HG03378 (cell line): ENCODE measurements around the gene OR52I2.

ENCODE experiments used
- ATAC-seq: cut with Tn5 transposase; IDR thresholded peaks from one replicate; pipeline ENCODE4 v1.9.1; 2021; ENCODE audit warnings: mild to moderate bottlenecking, moderate library complexity; ENCODE audit not compliant: unreplicated experiment

Gene OR52I2

GRCh38 chr11:4607781-4608666 lies 26.5 kb downstream of the OR52I2 start, which contains the start of gene TRIM68:
TSS of gene TRIM68 (minus strand) at chr11:4608231. CDS start at chr11:4605504, 2,727 bp downstream.
- peak; percentile 96 for ATAC-seq

- ATAC-seq = no peak
Observed at GRCh38 chr11:4610258-4610935, 28.9 kb downstream of the OR52I2 start.

GRCh38 chr11:4611986-4612385 lies 30.4 kb downstream of the OR52I2 start:
- ATAC-seq = no peak

- no peak for ATAC-seq
Observed at GRCh38 chr11:4615856-4616444, 34.4 kb downstream of the OR52I2 start.

GRCh38 chr11:4619514-4619913 lies 38.0 kb downstream of the OR52I2 start:
- no peak for ATAC-seq

- ATAC-seq = peak; percentile 56
Observed at GRCh38 chr11:4626207-4627099, 44.9 kb downstream of the OR52I2 start.

- no peak for ATAC-seq
Observed at GRCh38 chr11:4636136-4636535, 54.6 kb downstream of the OR52I2 start.

- ATAC-seq = peak; percentile 82
Observed at GRCh38 chr11:4636962-4637661, 55.6 kb downstream of the OR52I2 start, which contains the start of gene OR51D1. TSS of gene OR51D1 (plus strand) at chr11:4637477. CDS start at chr11:4639791, 2,314 bp downstream.

- no peak for ATAC-seq
Observed at GRCh38 chr11:4637662-4638047, 56.1 kb downstream of the OR52I2 start.

- no peak for ATAC-seq
Observed at GRCh38 chr11:4639931-4640330, 58.4 kb downstream of the OR52I2 start.

- ATAC-seq = no peak
Observed at GRCh38 chr11:4641501-4641900, 60.0 kb downstream of the OR52I2 start.

- no peak for ATAC-seq
Observed at GRCh38 chr11:4642043-4642442, 60.5 kb downstream of the OR52I2 start.
